ENCODE data around the gene ZFHX3. TPM values are rescaled to one million over a fixed set of nuclear protein-coding genes. Genes with fewer than 3 reads are reported as not detected.
A peak's percentile ranks its signal among the peaks of the same experiment; 100 is the strongest.

Gene ZFHX3
- total and polyA plus RNA-seq, 9 of the 15 experiments (the other 6 are each of a cell fraction or from before 2014, with no cell fraction given) = 0.01 to 0.23 (median 0.06) TPM; not detected in 4

DNA sequence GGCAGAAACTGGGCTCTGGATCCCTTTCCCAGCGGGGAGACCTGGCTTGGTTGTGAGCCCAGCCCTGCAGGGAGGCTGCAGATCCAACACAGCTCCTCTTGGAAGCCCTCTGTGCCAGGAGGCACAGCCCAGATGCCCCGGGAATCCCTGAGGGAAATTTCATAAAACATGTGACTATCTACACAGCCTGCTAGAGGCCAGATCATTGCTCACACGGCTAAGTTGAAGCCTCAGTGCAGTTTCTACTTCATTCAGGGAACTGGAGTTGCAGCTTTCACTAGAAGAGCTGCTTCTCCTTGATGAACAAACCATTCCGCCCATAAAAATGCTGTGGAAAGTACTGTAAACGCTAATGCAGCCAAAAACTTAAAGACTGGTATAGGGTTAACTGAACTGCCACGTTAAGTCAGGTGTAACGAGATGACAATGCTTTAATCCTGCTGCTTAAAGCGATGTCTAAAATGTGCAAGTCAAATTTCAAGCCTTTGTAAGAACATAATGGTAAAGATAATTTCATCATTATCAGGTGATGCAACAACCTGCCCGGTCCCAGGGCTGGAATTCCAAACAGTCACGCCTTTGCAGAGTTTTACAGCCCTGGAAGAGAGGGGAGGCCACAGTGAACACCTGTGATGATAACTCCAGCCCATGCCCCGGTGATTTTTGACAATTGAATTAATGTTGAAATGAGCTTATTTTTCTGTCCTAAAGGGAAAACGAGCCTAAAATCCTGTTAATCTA is 172.5 kb downstream of the ZFHX3 start:
- peaks cover 2 to 43% of the 10 kb centered on the region in 2 experiments; a peak in 4 of 5 replicates for H3K27me3 ChIP-seq (ENCODE audit: control insufficient read depth in 2 of 2, insufficient read depth in 2 of 2, low read length in 2 of 2)
- H3K4me3 ChIP-seq = no peak overlapping the region
- DNase-seq (ENCODE audit: extremely low read depth in 1 of 4, low spot score in 3 of 4) (no peak), ATAC-seq (no peak), FAIRE-seq (no peak)
- BruUV-seq (replicated peaks) = no TSS peak
- no peaks in the 10 kb centered on the region for H3K9me1 ChIP-seq (ENCODE audit: control insufficient read depth, insufficient read depth, low read length)
- no peaks in the 10 kb centered on the region for H3K36me3 ChIP-seq (ENCODE audit: control insufficient read depth, insufficient read depth, low read length)
- H3K79me2 ChIP-seq (ENCODE audit: control insufficient read depth, insufficient read depth, low read length) = no peaks in the 10 kb centered on the region
- H4K20me1 ChIP-seq (replicated peaks; ENCODE audit: control insufficient read depth, insufficient read depth, low read length) = no peaks in the 10 kb centered on the region
- no peak overlapping the region for H3K4me2 ChIP-seq (ENCODE audit: insufficient read depth, low read length)
- TF ChIP-seq POLR2A (conservative IDR thresholded peaks at IDR 0.05) (no peak), ATF3 (IDR thresholded peaks at IDR 0.05) (0 out of 2 replicates have a peak, but pooled peaks have one; percentile 16), ATF3 (CRISPR knock-in tag; conservative IDR thresholded peaks at IDR 0.05) (no peak), CEBPG (CRISPR knock-in tag; IDR thresholded peaks at IDR 0.05) (no peak), CEBPG (tag; conservative IDR thresholded peaks at IDR 0.05 in 1 of 2, IDR thresholded peaks at IDR 0.05 in 1 of 2) (0 out of 4 replicates have a peak, but pooled peaks of 1 of the 2 experiments have one; percentile 21), CXXC5 (CRISPR knock-in tag; IDR thresholded peaks at IDR 0.05) (no peak), CBX2 (IDR thresholded peaks at IDR 0.05; ENCODE audit: insufficient read depth, low read length, poor library complexity, severe bottlenecking) (no peak), COPS2 (conservative IDR thresholded peaks at IDR 0.05) (no peak), YY1 (IDR thresholded peaks at IDR 0.05; ENCODE audit: borderline replicate concordance in 1 of 3, control insufficient read depth in 1 of 3, extremely low read depth in 1 of 3, insufficient read depth in 3 of 3, insufficient read length in 1 of 3, insufficient replicate concordance in 2 of 3, low read depth in 1 of 3, low read length in 2 of 3) (no peak)
- H3K9ac ChIP-seq (ENCODE audit: insufficient read depth in 1 of 2, low read depth in 2 of 2, low read length in 2 of 2) = no peak overlapping the region
- intact Hi-C loops (cut with micrococcal nuclease) (no loop called here), in situ Hi-C loops (cut with MboI) (no loop called here)
- under 1% methylated on average over 12 of the region's 12 CpGs for WGBS (ENCODE audit: insufficient coverage, low coverage, missing lambda C conversion rate)
- no peaks in the 10 kb centered on the region for H3K9me3 ChIP-seq (replicated peaks; ENCODE audit: control insufficient read depth, insufficient read depth, low read depth, low read length)
- CTCF ChIA-PET (ENCODE audit: low intra/inter-chr PET ratio) = no interaction called here
- H3K27ac ChIP-seq (ENCODE audit: extremely low read depth, low read depth, low read length) = no peak overlapping the region
- no peak overlapping the region for H2AFZ ChIP-seq (ENCODE audit: low read depth, low read length)
- H3K4me1 ChIP-seq (replicated peaks in 1 of 2; ENCODE audit: control insufficient read depth in 2 of 2, insufficient read depth in 2 of 2, low read length in 2 of 2) = 0 out of 5 replicates have a peak, but pooled peaks cover 0 to 2% of the 10 kb centered on the region in 2 experiments
- POLR2A ChIA-PET = interaction anchor here (0.6 kb wide), 2 partner anchors 302 to 1004 kb away, joined by 3 to 4 read pairs; no protein-coding TSS in a partner anchor

Measured in K562 (cell line).